PC-3 (cell line): ENCODE results near the gene GALNT4.

Experiments
- EZH2 ChIP-seq: fragments of 300-600 bp; sonication (generic); IDR thresholded peaks from one replicate; pipeline ENCODE4 v1.6.1; 2017; ENCODE audit warnings: antibody characterized with exemption, mild to moderate bottlenecking, low read length; ENCODE audit not compliant: unreplicated experiment
- TF ChIP-seq, protein P1 (sequence below): fragments of 300-600 bp; sonication (generic); conservative IDR thresholded peaks from 2 replicates; pipeline ENCODE4 v1.5.1; 2017; ENCODE audit warnings: antibody characterized with exemption, low read depth, mild to moderate bottlenecking, low read length

DNA sequence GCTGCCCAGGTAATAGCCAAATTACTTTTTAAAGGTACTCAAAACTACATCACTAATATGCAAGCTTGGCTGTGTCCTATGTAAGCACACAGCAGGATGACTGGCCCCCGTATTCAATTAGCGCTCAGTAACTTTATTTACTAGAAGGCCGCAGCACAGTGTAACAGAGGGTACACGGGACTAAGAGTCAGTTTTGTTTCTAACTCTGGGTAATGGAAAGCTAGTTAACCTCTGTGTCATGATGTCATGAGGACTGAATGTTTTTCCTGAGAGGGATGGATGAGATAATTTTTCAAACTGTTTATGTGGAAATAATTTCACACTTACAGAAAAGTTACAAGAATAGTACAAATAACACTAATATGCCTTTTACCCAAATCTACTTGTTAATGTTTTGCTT, 27.1 kb downstream of the GALNT4 start:
- TF ChIP-seq, protein P1, sequence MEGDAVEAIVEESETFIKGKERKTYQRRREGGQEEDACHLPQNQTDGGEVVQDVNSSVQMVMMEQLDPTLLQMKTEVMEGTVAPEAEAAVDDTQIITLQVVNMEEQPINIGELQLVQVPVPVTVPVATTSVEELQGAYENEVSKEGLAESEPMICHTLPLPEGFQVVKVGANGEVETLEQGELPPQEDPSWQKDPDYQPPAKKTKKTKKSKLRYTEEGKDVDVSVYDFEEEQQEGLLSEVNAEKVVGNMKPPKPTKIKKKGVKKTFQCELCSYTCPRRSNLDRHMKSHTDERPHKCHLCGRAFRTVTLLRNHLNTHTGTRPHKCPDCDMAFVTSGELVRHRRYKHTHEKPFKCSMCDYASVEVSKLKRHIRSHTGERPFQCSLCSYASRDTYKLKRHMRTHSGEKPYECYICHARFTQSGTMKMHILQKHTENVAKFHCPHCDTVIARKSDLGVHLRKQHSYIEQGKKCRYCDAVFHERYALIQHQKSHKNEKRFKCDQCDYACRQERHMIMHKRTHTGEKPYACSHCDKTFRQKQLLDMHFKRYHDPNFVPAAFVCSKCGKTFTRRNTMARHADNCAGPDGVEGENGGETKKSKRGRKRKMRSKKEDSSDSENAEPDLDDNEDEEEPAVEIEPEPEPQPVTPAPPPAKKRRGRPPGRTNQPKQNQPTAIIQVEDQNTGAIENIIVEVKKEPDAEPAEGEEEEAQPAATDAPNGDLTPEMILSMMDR = no peak
- no peak for TF ChIP-seq EZH2
